GM21423 (cell line): Measurements from ENCODE around the gene BTBD16.

Experiments used
- ATAC-seq: cut with Tn5 transposase; IDR thresholded peaks from one replicate; pipeline ENCODE4 v1.9.1; 2021; ENCODE audit warnings: mild to moderate bottlenecking, moderate library complexity; ENCODE audit not compliant: unreplicated experiment

The BTBD16 gene

GRCh38 chr10:122293156-122293960, 22.3 kb downstream of the BTBD16 start:
- ATAC-seq, result no peak

DNA sequence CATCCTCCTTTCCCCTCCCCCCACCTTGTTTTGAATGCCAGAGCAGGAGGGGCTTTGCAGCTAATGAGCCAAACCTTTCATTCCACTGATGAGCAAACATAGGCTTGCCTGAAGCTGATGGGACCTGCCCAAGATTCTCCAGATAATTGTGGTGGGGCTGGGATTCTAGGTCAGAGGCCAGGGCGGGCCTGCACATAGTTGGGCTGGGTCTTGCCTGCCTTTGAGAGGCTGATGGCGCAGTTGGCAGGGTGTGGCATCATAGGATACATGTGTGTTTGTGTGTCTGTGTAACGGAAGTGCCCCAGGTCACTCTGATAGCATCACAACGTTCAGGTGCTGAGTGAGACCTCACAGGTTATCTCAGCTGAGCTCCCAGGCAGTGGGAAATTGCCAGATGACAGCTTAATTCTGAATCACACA, 22.9 kb downstream of the BTBD16 start:
- ATAC-seq, result no peak

- no peak for ATAC-seq
Measured at GRCh38 chr10:122294511-122295450, 23.7 kb downstream of the BTBD16 start.

GRCh38 chr10:122295451-122295809, 24.3 kb downstream of the BTBD16 start:
- no peak for ATAC-seq

- ATAC-seq, result no peak
Measured at GRCh38 chr10:122296363-122297120, 25.4 kb downstream of the BTBD16 start.

- ATAC-seq, result no peak
Measured at GRCh38 chr10:122297583-122297982, 26.5 kb downstream of the BTBD16 start.

DNA sequence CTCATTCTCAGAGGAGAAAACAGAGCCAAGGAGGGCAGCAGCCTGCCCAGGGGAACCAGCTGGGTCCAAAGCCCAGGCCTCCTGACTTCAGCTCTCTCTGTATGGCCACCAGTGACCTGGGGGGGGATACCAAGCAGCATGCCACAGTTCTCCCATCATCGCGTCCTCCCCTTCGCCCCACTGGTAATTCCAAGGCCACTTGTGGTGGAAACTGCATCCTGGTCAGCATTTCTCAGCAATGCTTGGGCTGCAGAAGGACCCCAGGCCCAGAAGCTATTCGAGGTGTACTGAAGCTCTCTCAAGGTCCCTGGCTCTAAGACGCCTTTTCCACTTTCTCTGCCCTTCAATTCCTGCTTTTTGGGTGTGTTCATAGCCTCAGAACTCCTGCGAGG, 27.1 kb downstream of the BTBD16 start:
- no peak for ATAC-seq

- peak; percentile 74 for ATAC-seq
Measured at GRCh38 chr10:122298598-122299301, 27.7 kb downstream of the BTBD16 start.

GRCh38 chr10:122299423-122300075, 28.5 kb downstream of the BTBD16 start:
- ATAC-seq, result no peak

- no peak for ATAC-seq
Measured at GRCh38 chr10:122301055-122301810, 30.1 kb downstream of the BTBD16 start.

DNA sequence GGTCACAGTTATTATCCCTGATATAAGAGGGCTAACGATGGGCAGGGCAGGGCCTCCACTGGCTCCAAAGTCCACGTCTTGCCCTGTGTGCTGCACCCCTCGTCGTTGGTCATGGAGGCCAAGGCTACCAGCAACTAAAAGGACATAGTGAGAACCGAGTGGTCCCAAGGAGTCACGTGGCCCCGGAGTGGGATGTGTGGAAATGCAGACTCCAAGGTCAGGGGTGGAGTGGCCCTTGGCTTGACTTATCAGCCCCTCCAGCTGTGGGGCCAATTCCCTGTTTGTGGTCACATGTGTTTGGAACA, 30.7 kb downstream of the BTBD16 start:
- ATAC-seq, result no peak

DNA sequence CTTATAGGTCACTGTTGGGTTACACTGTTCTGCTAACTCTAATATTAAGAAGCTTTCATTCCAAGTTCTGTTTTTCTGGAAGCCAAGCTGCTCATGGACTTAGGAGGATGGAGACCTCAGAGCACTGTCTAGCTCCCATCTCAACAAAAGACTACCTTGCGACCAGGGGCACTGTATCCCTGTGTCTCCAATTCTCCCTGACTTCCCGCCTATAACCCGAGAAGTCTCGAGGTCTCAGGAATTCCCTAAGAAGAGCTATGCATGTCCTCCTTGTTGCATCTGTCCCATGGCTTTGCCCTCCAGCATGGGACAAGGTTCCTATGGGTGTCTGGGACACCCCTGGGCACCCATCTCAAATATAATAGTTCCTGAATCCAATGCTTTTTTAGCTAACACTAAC, 31.2 kb downstream of the BTBD16 start:
- no peak for ATAC-seq

DNA sequence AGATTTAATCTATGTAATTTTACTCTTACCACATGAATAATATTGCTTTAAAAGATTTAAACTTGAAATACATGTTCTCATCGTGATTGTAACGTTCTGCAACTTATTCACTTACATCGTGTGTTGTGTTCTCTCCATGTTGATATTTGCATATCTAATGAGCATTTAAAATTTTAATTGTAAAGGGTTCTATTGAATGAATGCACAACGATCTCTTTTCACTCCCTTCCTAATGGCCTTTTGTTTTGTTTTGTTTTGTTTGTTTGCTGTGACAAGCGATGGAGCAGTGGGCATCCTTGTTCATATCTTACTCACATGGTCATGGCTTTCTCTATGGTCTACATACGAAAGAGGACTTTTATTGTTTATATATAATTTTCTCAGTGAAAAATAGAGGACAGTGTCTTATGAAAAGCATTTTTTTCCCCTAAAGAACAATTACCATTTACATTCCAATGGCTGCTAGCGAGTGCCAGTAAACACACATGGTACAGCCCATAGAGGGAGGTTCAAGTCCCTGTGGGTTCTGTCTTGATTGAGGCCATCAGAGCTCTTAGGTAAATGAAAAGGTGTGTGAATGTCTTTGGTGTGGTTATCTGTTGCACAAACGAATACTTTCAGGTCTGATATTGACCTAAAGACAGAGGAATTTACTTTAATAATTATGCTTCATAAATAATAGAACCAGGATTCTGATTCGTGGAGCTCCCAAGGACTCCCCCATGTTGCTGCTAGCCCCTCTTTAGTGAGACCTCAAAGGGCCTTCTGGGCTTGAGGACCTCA, 32.4 kb downstream of the BTBD16 start:
- no peak for ATAC-seq

GRCh38 chr10:122304054-122304579, 33.0 kb downstream of the BTBD16 start:
- no peak for ATAC-seq

DNA sequence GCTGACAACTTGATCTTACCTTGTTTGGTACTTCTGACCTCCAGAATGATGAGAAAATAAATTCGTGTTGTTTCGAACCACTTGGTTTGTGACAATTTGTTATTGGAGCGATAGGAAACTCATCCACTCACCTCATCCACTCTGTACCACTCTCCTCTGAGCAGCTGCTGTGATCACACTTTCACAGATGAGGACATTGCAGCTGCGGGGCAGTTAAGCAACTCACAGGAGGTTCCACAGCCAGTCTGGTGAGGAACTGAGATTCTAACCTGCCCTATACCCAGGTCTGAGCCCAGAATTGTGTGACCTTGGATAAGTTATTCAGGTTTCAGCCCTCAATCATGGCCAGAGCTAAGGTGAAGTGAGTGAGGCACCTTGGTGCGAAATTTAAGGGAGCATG, 35.2 kb downstream of the BTBD16 start:
- no peak for ATAC-seq

- ATAC-seq, result no peak
Measured at GRCh38 chr10:122306744-122307143, 35.6 kb downstream of the BTBD16 start.

GRCh38 chr10:122307669-122308416, 36.7 kb downstream of the BTBD16 start:
- ATAC-seq, result peak; percentile 39
